Inferior parietal cortex (tissue), 1 donor: Measurements from ENCODE around the gene METTL25B.

Source experiments
- DNase-seq: peaks from one replicate; pipeline ENCODE4 v3.0.0-alpha.2; 2016; ENCODE audit errors: extremely low spot score

The METTL25B gene

GRCh38 chr1:156768610-156769295 is 40.5 kb downstream of the METTL25B start:
- DNase-seq: no peak

- DNase-seq: no peak
These were observed 44.0 kb downstream of the METTL25B start for GRCh38 chr1:156772222-156772621.

- no peak for DNase-seq
These were observed 44.6 kb downstream of the METTL25B start for GRCh38 chr1:156772728-156773497.

- DNase-seq: no peak
These were observed 45.3 kb downstream of the METTL25B start for GRCh38 chr1:156773607-156774006.

- DNase-seq: no peak
These were observed 47.5 kb downstream of the METTL25B start for GRCh38 chr1:156775799-156776198.

GRCh38 chr1:156776942-156777341 is 48.7 kb downstream of the METTL25B start:
- DNase-seq: no peak

GRCh38 chr1:156777573-156777972 is 49.3 kb downstream of the METTL25B start:
- DNase-seq: no peak

GRCh38 chr1:156781585-156782186 is 53.4 kb downstream of the METTL25B start:
- DNase-seq: no peak

GRCh38 chr1:156785458-156785857 is 57.2 kb downstream of the METTL25B start:
- DNase-seq: no peak
